HG02571 (cell line): ENCODE data around the gene SMPD3.
A peak's percentile ranks its signal among the peaks of the same experiment; 100 is the strongest.

Experiments used
- ATAC-seq: cut with Tn5 transposase; IDR thresholded peaks from one replicate; pipeline ENCODE4 v1.9.1; 2021; ENCODE audit warnings: mild to moderate bottlenecking, moderate library complexity; ENCODE audit not compliant: unreplicated experiment

Gene SMPD3

DNA sequence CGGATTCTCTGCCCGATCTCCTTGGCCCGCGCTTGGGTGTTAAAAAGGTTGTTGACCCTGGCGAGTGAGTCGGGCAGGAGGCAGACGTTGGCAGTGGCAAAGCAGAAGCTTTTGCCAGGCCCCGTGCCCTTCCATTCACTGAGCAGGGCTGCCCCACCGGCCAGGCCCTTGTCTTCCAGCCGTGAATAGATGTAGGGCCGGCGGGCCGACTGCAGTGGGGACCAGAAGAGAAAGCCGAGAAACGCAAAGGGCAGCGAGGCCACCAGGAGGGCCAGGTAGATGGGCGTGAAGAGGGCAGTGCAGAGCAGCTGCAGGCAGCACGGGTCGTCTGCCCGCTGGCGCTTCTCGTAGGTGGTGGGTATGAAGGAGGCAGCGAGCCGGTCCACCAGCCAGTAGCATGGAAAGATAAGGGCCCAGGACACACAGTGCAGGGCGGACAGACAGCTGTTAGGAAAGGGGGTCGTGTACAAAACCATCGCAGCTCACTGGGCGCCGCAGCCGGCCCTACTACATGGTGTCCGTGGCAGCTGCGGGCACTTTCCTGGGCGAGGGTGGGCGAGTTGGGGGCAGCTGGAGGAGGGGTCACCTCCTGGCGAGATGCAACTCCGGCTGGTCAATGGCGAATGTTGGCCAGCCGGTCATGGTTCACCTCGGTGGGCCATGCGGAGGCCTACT lies 76.5 kb downstream of the SMPD3 start:
- ATAC-seq, result no peak

DNA sequence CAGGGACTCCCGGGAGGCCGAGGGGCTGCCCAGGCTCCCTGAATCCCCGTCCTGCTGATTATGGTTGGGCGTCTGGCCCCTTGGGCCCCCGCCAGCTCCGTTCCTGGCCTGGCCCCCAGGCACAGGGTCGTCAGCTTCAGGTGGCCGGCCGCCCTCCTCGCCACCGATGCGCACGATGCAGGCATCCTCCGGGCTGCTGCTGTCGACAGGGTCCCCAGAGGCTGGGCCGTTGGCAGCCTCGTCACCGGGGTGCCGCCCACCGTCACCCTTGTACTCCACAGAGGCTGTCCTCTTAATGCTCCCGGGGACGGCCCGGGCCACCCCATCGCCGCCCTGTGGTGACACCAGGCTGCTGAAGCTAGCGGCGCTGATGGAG lies 77.0 kb downstream of the SMPD3 start:
- ATAC-seq, result no peak

DNA sequence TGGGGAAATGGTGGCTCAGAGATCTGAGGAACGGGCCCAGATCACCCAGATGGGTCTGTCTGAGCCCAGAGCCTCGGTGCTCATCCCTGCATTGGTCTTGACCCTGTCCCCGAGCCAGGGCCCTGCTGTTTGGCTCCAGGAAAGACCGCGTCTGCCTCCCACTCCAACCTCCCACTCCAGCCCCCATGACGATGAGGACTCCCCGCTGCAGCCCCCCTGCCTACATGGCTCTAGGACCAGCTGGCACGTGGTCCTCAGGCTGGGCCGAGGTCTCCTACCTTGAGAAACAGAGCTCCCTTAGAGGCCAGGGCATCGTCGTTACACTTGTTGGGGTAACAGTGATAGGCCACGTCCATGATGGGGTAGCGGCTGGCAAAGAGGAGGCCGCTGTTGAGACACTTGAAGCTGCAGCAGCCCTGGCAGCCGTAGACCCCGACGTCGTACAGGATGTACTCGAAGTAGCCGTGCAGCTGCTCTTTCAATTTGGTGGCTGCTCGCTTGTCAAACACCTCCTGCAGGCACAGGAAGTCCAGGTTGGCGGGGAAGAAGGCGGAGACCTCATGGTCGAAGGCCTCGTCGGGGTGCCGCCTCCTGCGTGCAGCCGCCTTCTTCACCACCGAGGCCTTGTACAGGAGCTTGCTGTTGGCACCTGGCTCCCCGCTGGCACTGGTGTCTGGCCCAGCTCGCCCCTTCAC lies 77.6 kb downstream of the SMPD3 start:
- no peak for ATAC-seq

DNA sequence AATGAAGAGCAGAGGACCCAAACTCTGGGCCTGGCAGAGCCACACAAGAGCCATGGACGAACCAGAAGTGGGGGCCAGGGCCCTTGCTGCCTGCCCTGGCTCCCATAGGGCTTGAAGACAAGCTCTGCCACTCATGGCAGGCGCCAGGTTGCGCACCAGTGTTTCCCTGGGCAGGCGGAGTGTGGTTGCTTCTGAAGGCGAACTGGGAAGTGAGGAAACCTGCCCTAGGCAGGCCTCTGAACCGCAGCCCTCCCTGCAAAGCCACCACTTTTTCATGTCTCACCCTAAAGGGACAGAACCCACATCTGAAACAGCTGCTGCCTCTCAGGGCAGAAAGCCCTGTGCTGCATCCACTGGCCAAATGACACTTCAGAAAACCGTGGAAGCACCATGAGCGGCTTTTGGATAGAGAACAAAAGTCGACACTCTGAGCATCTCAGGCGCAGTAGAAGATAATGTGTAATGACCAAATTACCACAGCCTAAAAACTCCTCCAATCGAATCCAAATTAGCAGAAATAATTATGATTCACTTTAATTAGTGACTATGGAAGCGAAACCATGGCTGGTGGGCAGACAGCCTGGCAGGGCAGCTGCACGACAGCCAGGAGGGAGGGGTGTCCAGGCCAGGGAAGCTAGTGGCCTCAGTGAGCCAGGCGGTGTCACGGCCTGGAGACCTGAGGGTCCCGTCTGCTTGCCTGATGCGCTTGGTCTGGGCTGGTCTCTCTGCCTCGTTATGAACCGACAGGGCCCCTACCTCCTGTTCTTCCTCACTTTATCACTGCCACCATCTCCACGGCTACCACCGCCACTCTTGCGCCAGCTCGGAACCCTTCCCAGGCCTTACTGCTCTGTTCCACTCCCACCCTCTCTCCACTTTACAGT lies 78.4 kb downstream of the SMPD3 start:
- ATAC-seq, result peak; percentile 58

DNA sequence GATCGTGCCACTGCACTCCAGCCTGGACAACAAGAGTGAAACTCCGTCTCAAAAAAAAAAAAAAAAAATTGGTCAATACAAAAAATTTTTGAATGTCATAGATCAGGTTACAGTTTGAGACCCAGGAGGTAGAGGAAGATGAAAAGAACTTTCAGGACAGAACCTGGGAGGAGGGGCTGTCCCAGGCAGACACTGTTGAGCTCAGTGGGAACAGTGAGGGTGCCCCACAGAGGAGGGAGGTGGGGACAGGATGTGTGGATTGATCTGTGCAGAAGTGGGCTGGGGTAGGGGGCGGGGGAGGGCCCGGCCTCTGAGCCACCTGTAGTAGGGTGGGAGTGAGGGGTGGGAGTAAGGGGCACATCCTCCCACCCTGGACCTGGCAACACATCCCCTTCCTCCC lies 79.1 kb downstream of the SMPD3 start:
- ATAC-seq, result no peak

DNA sequence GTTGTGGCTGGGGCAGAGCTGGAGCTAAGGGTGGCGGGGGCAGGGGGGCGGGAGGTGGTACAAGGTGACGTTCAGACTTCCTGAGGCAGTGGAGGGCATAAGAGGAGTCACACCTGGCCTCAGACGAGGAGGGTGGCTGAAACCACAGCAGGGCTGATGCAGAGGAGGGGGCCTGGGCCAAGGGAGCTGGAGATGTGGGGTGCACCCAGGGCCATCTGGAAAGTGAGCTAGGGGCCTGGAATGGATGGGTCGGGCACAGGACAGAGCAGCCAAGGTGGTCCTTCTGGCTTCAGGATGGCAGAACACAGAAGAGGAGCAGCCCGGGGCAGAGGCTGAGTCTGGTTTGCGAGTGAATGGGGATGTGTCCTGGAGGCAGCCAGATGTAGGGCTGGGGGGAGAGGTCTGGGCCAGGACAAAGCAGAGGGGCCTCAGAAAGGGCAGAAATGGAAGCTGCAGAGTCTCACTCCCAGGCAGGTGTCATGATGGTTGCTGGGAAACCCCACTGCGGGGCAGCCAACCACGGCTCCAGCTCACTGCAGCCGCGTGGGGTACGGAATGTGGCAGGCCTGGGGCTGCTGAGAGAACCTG lies 79.9 kb downstream of the SMPD3 start:
- no peak for ATAC-seq

DNA sequence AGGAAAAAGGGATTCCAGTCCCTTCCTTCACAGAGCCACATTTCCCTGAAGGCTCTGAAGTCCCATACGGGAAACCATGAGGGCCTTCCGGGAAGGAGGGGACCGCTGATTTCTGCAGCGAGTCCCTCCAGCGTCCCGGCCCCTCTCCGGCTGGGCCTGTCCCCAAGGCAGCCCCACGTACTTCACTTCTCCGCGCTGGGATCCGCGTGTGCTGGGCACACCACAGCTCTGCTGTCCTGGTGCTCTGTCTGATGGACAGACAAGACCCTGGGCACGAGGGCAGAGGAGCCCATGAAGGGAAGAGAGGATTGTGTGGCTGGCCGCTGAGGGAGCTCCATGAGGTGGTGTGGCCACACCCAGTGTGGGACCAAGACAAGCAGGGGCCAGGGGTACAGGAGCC lies 80.4 kb downstream of the SMPD3 start:
- no peak for ATAC-seq

DNA sequence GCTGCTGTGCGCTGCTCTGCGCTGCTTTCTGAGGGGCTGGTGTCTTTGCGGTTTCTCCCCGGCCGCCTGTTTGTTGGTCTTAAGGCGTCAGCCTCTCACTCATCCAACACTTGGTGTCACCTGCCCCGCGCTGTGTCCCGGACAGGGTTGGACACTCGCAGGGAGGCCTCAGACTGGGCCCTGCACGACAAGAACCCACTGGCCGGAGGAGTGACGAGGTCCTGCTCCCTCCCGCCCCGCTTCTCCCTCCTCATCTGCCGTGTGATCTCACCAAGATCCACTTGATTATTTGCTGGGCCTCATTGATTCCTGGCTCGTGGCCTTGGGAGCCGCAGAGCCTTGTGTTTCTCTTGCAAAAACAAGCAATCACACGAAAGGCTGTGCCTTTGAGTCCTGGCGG lies 80.9 kb downstream of the SMPD3 start:
- no peak for ATAC-seq

DNA sequence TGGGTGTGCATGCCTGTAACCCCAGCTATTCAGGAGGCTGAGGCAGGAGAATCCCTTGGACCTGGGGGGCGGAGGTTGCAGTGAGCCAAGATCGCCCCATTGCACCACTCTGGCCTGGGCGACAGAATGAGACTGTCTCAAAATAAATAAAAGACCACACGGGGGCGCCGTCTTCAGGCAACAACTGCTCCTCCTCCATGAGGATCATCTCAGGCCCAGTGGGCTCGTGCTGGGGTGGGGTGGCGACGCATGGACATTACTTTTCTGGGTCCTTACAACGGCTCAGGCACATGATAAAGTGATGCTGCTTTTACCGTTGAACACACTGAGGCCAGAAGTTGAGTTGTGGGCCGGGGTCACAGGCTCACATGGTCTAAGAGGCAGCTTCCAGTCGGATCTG lies 81.3 kb downstream of the SMPD3 start:
- ATAC-seq, result no peak

DNA sequence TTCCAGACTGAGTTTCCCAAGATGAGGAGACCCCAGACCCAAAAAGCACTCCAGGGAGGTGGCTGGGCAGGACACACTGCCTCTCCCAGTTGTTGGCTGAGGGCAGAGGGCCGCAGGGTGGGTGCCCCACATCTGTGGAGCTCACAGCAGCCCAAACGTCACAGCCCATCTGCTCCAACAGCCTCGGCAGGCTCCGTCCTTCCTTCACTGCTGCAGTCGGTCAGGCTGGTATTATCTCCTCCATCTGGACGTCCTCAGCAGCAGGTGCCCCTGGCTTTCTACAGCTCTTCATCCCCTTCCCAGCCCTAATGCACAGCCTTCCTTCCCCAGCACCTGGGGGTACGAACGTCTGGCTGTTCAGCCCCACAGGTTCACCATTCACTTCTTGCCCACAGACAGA lies 82.2 kb downstream of the SMPD3 start:
- ATAC-seq, result no peak

DNA sequence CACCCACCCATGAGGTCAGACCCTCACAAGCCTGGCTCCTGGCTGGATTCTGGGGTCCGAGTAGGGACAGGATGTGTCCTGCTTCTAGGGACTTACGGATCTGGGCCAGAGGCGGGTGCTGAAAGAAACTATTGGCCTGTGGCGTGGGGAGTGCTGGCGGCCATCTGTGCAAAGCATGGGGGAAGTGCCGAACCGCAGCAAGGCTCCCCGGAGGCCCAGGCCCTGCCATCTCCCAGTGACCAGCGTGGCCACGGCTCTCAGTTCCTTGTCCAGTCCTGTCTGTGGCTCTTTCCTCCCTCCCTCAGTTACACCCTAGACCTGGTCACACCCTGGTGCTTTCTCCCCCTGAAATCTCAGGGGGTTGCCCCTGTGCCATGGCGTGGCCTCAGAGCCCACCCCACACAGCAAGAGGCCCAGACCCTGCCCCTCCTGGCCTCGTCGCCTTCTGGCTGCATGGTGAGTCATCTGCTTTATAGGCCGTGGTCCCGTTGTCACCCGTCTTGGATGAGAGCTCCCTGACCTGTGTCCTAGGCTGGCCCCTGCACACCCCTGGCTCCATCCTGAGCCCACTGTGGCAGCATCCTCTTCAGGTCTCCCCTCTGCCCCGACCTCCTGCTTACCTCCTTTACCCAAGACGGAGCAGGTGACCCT lies 83.0 kb downstream of the SMPD3 start:
- no peak for ATAC-seq

DNA sequence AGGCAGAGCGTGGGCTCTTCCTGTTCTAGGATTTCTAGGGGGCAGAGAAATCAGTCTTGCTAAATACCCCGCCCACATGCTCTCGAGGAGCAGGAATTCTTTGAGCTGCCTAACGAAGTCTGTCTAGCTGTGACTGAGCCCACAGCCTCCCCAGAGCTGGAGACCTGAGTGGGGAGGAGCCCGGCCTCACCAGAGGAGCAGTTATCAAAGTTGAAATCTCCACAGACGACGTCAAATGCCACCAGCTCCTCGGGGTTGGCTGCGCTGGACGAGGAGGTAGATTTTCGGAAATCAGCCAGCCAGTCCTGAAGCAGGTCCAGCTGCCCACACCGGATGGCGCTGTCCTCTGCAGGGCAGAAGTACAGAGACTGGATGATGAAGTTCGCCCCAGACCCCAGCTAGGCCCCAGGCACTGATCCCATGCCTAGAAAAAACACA lies 83.7 kb downstream of the SMPD3 start:
- no peak for ATAC-seq

DNA sequence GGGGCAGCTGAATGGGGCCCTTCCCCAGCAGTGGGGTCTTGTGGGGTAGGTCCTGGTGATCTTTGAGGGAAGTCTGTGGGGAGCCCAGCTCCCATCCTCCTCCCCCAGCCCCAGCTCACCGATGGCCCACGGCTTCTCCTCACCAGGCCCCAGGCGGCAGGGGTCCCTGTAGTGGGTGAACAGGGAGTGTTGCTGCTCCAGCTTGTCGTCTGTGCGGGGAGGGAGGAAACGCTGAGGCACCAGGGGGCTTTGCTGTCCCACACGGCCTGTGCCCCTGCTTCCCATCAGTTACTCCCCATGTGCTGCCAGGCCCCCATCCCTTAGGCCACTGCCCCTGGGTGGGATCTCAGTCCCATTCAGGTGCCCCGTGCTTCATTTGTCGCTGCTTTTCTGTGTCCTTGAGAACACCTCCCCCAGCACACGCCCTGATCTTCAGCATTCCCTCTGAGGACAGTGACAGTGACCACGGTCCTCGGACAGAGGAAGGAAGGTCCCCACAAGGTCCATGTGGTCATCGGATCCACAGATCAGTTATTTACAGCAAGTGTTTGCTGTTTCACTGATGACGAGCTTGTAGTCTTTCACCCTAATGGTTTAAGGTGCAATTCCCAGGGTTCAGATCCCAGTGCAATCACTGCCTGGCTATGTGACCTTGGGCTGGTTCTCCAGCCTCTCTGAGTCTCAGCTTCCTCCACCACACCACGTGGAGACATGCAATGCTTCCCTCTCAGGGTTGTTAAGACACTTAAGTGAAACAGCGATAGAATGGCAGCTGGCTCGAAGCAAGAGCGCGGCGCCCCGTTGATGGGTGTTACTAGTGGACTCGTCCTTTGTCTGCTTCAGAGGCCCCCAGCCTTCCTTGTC lies 84.4 kb downstream of the SMPD3 start:
- ATAC-seq, result no peak

DNA sequence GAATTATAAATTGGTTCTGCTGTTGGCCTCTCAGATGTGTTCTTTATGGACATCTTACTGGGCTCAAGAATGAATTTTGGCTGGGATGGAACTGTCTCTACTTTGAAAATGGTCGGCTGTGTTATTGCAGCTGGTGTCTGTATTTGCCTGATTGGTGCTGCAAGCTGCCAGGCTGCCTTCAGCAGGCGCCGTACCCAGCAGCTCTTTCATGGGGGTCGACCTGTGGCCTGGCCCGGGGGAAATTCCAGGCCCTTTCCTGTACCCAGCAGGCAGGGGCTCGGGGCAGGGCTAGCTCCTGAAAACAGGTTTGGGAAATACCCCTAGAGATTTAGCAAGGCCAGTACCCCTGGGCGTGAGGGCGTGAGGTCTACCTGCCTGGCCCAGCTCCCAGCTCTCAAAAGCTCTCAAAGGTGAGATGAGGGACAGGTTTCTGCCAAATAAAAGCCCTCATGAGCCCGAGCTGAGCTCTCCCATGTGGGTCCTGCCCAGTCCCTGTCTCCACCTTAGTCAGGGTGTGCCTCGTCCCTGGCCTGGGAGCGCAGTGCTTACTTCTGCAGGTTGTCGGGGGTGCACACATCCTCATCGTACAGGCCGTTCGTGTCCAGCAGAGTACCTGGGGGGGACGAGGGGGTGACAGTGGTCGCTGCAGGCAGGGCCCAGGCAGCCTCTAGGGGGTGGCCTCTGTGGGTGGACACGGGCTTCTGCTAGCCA lies 85.2 kb downstream of the SMPD3 start:
- no peak for ATAC-seq

DNA sequence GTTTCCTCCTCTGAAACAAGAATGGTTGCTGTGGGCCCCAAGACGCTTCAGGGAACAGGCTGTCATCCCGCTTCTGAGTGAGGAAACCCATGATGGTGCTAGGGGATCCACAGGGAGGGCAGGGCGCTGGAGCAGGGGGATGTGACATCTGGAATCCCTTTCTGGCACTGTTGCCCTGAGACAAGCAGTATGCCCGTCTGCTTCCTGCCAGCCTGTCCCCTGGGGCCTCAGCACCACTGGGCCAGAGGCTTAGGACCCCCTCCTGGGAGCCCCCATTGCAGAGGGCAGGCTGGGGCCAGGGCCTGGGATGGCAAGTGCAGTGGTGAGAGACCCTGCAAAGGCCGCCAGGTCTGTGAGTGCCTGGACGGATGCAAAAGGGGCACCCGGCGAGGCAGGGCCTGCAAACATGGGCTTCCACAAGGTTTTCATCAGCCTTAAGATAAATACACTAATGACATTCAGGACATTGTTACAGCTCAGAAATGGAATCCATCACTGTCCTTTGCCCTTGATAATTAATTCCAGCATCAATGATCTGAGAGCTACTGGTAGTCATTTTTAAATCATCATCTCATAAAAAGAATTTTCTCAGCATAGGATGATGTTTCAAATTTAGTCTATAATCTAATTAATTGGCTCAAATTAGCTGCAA lies 85.9 kb downstream of the SMPD3 start:
- no peak for ATAC-seq

DNA sequence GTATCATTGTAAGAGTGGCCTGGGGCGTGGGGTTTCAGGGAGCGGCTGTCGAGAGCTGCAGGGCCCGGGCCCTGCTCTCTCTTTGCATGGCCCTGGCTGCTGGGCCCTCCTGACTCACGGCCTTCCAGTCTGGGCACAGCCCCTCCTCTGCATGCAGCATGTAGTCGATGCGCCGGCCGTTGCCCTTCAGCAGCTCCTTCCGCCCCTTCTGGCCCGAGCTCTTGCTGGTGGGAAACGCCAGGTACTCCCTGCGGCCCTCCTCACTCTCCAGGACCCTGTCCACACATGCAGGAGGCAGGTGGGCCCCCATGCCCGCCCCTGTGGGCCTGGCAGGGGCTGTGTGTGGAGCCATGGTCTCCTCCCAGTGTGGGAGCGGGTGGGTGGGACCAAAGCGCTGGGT lies 86.8 kb downstream of the SMPD3 start:
- no peak for ATAC-seq

DNA sequence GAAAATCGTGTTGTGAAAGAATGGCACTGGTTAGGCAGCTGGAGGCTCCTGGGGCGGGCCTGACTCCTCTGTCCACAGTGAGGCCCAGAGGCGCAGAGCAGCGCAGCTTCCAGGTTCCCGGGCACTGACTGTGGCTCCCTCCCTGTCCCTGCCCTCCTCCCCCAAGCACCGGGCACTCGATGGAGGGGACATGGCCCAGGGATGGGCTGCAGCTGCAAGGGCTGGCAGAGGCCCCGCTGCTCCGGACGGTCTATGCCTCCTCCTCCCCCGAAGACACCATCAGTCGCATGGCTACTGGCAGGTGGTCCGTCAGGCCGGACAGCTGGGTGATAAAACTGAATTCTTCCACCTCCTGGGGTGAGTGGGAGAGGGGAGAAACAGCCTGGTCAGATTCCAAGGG lies 87.4 kb downstream of the SMPD3 start:
- no peak for ATAC-seq

DNA sequence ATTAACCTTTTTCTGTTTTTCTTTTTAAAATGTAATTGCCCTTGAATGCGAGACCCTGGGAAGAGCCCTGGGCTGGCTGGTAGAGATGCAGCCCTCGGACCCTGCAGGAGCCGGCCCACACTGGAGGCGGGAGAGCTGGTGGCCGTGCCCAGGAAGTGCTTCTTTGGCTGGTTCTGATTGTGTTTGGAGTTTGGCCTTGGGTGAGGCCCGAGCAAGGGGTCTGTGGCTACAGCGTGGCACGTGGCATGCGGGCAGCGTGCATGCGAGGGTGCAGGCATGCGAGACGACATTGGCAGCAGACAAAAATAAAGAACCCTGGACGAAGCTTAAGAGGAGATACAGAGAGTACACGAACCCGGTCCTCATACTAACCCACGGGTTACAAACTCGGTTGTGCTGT lies 87.8 kb downstream of the SMPD3 start:
- ATAC-seq, result no peak
